ENCODE results near the gene PCDHA4.
"Not testable (repeated sequence)": the region's sequence is repeated elsewhere in the genome, so short reads cannot be mapped to it uniquely, and the experiment has no call there.

Gene PCDHA4

GRCh38 chr5:140821375-140822280 is 14.8 kb downstream of the PCDHA4 start, which contains the start of gene PCDHA5:
Gene PCDHA5 (plus strand): TSS chr5:140821613.
- DNase-seq (ENCODE audit: low spot score) (peak; percentile 47), FAIRE-seq (no peak)

- no peak for DNase-seq (ENCODE audit: low spot score)
- no peak for FAIRE-seq
These were observed 15.4 kb downstream of the PCDHA4 start for GRCh38 chr5:140822281-140822629.

- not testable (repeated sequence) for DNase-seq (ENCODE audit: low spot score); FAIRE-seq
These were observed 16.1 kb downstream of the PCDHA4 start for GRCh38 chr5:140822969-140823368.

- no peak for FAIRE-seq
- no peak for DNase-seq (ENCODE audit: low spot score)
These were observed 16.6 kb downstream of the PCDHA4 start for GRCh38 chr5:140823475-140823874.

GRCh38 chr5:140827704-140828361 is 21.0 kb downstream of the PCDHA4 start, which contains the start of gene PCDHA6:
Gene PCDHA6 (plus strand): TSS chr5:140827960. CDS start chr5:140828092, 132 bp downstream.
- FAIRE-seq (peak; percentile 50), DNase-seq (ENCODE audit: low spot score) (peak; percentile 8)

GRCh38 chr5:140828362-140828737 is 21.5 kb downstream of the PCDHA4 start:
- peak; percentile 28 for DNase-seq (ENCODE audit: low spot score)
- FAIRE-seq = no peak

GRCh38 chr5:140829511-140830501 is 22.9 kb downstream of the PCDHA4 start:
- not testable (repeated sequence) for DNase-seq (ENCODE audit: low spot score); FAIRE-seq

- DNase-seq (ENCODE audit: low spot score) = no peak
These were observed 27.1 kb downstream of the PCDHA4 start, which contains the start of gene PCDHA7 for GRCh38 chr5:140833993-140834392. Gene PCDHA7 (plus strand): TSS chr5:140834269. CDS start chr5:140834384, 115 bp downstream.

GRCh38 chr5:140834439-140835008 is 27.7 kb downstream of the PCDHA4 start:
- FAIRE-seq; DNase-seq (ENCODE audit: low spot score): not testable (repeated sequence)

More at GRCh38 chr5:140833993-140834392, 27.1 kb downstream of the PCDHA4 start, which contains the start of gene PCDHA7:
- FAIRE-seq = no peak

- DNase-seq (ENCODE audit: low spot score) (no peak), FAIRE-seq (no peak)
These were observed 29.0 kb downstream of the PCDHA4 start for GRCh38 chr5:140835622-140836510.

GRCh38 chr5:140840978-140841962 is 34.4 kb downstream of the PCDHA4 start, which contains the start of gene PCDHA8:
Gene PCDHA8 (plus strand): TSS chr5:140841187. CDS start chr5:140841322, 135 bp downstream.
- peak; percentile 39 for DNase-seq (ENCODE audit: low spot score)

GRCh38 chr5:140842798-140843733 is 36.2 kb downstream of the PCDHA4 start:
- DNase-seq (ENCODE audit: low spot score) = no peak
- no peak for FAIRE-seq

More at GRCh38 chr5:140840978-140841962, 34.4 kb downstream of the PCDHA4 start, which contains the start of gene PCDHA8:
- no peak for FAIRE-seq

GRCh38 chr5:140848139-140849102 is 41.6 kb downstream of the PCDHA4 start, which contains the start of gene PCDHA9:
Gene PCDHA9 (plus strand): TSS chr5:140848382. CDS start chr5:140848496, 114 bp downstream.
- not testable (repeated sequence) for DNase-seq (ENCODE audit: low spot score); FAIRE-seq

GRCh38 chr5:140849831-140850634 is 43.2 kb downstream of the PCDHA4 start:
- DNase-seq (ENCODE audit: low spot score) = not testable (repeated sequence)
- peak; percentile 9 for FAIRE-seq
